ENCODE results near the gene CYTH4.

CYTH4 gene

DNA sequence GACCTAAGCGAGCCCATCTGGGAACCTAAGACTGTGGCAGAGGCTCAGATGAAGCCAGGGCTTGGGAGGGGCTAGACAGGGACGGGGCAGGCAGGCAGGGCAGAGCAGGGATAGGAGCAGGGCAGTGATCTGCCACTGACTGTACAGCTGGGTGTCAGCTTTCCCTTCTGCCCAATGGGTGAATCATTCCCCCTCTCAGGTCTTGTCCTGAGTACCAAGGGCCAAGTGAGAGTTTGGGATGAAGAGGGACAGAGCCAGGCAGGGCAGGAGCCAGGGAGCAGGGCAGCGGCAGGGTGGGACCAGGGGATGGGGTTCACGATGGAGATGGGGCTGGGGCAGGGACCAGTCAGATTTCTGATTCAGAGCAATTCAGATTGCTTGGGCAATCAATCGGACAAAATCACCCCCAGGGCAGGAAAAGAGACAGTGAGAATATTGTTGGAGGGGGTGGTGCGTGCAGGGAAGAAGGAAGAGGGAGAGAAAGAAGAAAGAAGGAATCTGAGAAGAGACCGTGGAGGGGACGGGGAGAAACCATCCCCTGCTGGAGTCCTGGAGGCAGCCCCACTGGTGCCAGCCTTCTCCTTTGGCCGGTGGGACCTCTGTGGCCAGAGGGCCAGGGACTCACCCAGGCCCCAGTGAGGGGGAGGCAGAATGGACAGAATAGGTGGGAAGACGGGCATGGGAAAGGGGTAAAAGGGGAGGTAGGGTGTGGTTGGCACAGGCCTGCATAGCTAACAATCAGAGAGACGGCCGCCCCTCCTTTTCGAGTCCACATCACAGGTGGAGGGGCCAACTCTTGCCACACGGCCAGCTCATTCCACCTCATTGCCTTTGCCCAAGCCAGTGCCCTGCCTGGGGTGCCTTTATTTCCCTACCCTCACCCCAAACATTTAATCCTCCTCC is 47.2 kb downstream of the CYTH4 start:
- DNase-seq (ENCODE audit: low read depth, low spot score), result no peak

- no peak for DNase-seq (ENCODE audit: low read depth, low spot score)
Observed at GRCh38 chr22:37330200-37331033, 48.1 kb downstream of the CYTH4 start.

GRCh38 chr22:37331034-37331428 is 48.7 kb downstream of the CYTH4 start:
- DNase-seq (ENCODE audit: low read depth, low spot score), result no peak

DNA sequence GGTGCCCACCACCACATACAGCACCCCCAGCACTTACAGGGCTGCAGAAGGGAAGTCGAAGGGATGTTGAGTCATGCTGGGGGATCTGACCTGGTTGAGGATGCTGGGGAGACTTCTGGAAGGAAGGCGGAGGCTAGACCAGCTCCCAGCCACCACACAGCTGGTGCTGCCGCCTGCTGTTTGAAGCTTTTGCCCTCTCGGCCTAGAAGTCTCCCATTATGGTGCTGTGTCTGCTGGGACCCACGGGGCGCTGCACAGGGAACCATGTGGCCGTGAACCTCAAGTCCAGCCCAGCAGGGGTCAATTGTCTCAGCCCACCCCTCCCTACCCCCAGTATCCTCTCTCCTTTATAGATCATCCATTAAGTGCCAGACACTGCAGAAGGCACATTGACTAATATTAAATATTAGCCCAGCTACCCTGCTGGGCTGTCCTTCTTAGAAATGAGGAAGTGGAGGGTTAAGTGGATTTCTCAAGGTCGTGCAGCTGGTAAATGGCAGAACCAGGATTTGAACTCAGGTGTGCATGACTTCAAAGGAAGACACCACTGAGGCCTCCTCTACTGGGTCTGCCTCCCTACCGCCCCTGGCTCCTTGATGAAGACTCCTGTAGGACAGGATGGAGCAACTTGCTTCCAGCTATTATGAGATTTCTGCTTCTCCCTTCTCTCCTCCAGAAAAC is 49.7 kb downstream of the CYTH4 start:
- no peak for DNase-seq (ENCODE audit: low read depth, low spot score)

GRCh38 chr22:37333724-37334460 is 51.6 kb downstream of the CYTH4 start:
- DNase-seq (ENCODE audit: low read depth, low spot score), result no peak

- no peak for DNase-seq (ENCODE audit: low read depth, low spot score)
Observed at GRCh38 chr22:37334461-37334858, 52.2 kb downstream of the CYTH4 start.

DNA sequence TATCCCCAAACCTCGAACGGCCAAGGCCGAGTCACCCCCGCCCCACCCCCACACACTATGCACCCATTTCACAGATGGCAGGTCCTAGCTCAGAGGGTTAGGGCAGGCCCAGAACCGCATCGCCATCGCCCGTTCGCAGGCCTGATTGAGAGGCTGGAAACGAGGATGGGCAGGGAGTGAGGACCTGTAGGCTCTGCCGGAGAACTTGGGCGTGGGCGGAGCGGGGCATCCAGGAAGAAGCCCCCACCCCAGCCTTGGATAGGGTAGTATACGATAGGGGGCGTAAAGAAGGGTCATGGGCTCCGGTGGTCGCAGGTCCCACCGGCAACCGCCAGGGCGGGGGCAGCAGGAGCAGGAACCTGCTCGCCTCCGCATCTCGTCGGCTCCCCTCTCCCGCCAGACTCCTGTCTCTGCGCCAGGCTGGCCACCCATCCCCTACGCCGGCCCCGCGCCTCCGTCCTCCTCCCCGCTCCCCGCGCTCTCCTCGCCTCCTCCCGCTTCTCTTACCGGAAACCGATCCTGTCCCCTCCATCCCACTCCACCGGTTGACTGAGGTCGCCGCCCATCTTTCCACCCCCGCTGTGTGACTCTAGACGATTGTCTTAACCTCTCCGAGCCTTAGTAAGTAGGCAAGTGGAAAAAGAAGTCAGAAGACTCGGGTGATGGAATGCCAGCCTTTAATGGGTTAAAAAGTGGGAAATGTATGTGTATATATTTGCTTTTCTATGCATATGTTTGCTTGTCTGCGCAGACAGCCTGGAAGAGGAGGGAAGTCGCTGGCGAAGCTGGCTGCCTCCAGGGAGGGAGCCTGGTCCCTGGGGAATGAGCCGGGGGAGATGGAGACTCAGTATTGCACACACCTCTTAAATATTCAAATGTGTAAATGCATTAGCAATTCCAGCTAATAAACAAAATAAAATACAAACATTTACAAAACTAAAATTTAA is 52.8 kb downstream of the CYTH4 start:
- DNase-seq (ENCODE audit: low read depth, low spot score), result no peak

GRCh38 chr22:37335806-37336199 is 53.5 kb downstream of the CYTH4 start:
- DNase-seq (ENCODE audit: low read depth, low spot score), result no peak

- DNase-seq (ENCODE audit: low read depth, low spot score), result no peak
Observed at GRCh38 chr22:37336579-37336978, 54.3 kb downstream of the CYTH4 start.

DNA sequence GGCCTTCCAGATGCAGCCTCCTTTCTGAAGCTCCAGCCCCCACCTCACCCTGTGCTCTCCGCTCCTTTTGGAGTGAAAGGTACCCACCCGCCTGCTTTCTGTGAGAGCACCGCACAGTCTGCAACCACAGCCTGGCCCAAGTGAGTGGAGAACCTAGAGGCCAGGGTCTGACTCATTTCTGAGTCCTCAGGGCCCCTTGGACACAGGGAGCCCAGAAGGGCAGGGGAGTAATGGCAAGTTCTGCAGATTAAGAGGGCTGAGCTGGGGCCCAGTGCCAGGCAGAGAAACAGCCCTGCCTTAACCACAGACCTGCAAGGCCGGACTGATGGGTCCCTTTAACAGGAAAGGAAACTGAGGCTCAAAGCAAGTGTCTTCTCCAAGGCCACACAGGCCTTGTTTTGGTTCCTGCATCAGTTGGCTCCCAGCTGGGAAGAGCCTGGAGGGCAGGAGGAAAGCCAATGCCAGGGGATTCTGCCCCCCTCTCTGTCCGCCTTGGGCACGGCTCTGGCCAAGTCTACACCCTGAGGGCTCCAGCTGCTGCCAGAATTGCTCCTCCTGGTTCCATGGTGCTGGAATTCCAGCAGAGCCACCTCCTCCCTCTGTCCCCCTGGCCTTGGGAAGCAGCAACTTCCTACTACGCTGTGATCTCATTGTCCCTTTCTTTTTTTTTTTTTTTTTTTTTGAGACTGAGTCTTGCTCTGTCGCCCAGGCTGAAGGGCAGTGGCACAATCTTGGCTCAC is 55.1 kb downstream of the CYTH4 start:
- no peak for DNase-seq (ENCODE audit: low read depth, low spot score)

DNA sequence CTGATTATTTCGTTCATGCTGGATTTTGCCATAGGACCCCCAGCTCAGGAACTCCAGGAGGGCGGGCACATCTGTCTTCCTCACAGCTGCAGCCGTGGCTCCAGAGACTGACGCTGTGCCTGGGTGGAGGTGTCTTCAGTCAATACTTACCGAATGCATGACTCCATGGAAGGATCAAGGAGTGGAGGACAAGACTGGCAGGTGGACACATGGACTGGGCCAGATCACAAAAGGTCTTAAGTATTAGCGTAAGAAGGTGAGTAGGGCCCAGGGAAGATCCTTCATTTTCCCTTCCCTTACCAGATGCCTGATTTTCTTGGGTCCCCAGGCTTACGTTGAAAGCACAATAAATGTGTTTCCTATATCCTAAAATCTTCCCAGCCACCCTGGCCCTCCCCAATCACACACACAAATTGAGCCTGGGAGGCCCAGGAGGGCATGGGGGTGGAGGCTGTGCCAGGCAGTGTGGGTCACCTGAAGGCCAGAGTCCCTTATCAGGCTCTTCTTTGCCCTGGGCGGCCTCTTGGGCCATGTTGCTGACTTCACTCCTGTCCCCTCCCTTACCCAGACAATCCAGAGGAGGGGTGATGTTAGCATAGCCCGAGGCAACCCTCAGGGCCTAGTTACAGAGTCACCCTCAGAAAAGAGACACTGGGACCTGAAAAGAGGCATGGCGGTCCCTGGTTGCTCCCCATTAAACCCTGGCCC is 56.4 kb downstream of the CYTH4 start:
- no peak for DNase-seq (ENCODE audit: low read depth, low spot score)

DNA sequence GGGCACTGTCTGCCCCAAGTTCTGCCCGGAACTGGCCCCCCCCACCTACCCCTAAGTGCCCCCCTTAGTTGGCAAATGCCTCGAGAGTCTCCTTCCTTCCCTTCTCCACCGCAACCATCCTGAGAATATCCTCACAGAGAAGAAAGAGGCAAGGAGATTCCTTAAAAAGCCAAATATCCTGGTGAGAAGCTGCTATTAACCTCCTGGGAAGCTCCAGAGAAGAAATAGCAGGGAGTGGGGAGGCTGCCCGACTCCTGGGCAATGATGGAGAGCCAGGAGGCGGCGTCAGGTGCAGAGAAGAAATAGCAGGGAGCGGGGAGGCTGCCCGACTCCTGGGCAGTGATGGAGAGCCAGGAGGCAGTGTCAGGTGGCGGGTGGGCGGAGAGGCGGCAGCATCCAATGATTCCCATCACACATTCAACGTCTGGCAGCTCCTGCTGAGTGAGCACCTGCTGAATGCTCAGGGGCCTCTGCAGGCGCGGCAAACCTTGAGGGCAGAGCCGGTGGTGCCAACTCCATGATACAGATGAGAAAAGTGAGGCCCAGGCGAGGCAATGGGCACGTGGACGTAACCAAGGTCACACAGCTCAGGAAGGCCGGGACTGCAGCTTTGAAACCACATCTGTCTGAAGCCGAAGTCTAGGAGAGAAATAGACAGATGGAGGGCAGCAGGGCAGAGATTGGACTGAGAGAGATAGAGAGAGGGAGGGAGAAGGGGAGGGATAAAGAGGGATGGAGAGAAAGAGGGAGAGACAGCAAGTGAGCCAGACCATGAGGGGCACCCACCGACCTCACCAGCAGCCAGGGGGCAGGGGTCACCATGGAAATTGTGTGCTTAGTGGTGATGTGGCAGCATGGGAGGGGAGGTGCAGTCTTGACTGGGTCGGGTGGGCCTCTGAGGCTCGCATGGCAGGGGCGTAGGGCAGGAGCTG is 58.3 kb downstream of the CYTH4 start:
- DNase-seq (ENCODE audit: low read depth, low spot score), result no peak

DNA sequence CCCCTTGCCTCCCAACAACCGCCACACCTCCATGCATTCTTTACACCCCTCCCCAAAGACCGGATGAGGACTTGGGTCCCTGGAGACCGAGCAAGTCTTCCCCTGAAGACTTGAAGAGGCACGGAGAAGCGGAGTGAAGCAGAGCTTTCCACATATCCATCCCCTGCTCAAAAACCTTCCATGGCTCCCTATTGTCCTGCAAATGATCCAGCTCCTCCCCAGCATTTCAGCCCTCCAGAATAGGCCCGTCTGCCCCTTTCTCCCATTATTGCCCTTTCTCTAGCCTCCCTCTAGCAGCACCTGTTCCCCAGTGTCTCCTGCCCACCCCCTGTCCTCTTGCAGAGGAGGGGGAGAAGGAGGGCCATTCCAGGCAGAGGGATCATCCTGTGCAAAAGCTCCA is 59.8 kb downstream of the CYTH4 start:
- no peak for DNase-seq (ENCODE audit: low read depth, low spot score)

GRCh38 chr22:37343348-37343747 is 61.0 kb downstream of the CYTH4 start:
- no peak for DNase-seq (ENCODE audit: low read depth, low spot score)

DNA sequence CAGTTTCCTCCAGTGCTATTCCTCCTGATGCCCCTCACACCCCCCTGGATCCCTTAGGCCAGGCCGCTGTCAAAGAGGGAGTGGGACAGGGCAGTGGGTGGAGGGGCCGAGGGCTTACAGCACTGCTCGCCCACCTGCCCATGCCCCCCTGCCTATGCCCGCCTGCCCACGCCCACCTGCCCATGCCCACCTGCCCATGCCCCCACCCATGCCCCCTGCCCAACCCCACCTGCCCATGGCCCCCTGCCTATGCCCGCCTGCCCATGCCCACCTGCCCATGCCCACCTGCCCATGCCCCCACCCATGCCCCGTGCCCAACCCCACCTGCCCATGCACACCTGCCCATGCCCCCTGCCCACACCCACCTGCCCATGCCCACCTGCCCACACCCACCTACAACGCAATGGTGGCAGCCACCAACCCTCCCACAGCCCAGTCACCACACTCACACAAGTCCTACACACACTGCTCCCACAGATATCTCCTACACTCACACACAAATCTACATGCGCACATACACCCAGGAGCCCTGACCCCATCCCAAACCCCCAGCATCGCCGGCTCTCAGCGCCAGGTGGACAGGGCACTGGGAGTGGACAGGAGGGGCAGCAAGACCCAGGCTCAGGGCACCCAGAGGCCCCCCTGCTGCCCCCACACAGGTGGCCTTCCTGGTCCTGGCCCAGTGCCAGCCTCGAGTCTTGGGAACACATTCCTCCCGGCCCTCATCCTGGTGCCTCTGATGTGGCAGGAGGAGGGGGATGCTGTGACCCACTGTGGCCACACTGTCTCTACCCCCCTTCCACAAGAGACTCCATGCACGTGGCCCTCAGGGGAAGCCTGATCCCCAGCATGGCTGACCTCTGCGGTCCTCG is 61.8 kb downstream of the CYTH4 start:
- DNase-seq (ENCODE audit: low read depth, low spot score), result no peak

GRCh38 chr22:37344735-37345449 is 62.6 kb downstream of the CYTH4 start:
- DNase-seq (ENCODE audit: low read depth, low spot score), result no peak

Measured in smooth muscle cell of the brain vasculature (primary cell).